ENCODE measurements around the gene PCNX4.

GRCh38 chr14:60164712-60165546, 73.2 kb downstream of the PCNX4 start, which contains the start of gene DHRS7:
- peak in 1 of 2 donors; percentile 90 for TF ChIP-seq POLR2A (IDR thresholded peaks at IDR 0.05)
- peak in 5 of 6 experiments; percentile 3 to 51 (median 33) for TF ChIP-seq CTCF (IDR thresholded peaks at IDR 0.05)

Measured in thyroid gland (tissue), 4 donors.